BJ (cell line): ENCODE measurements around the gene TMEM18. TPM values are rescaled to one million over a fixed set of nuclear protein-coding genes. Genes with fewer than 3 reads are reported as not detected.

Experiments
- CTCF ChIA-PET: fragments of 350-600 bp; formaldehyde crosslinking; extraction: SDS; loops from one replicate; lab custom pipeline; 2021; ENCODE audit warnings: antibody characterized with exemption, inconsistent platforms; lab: Yijun Ruan, JAX
- POLR2A ChIA-PET: fragments of 300-600 bp; sonication (Branson Sonifier 250); formaldehyde crosslinking; extraction: SDS; loops from one replicate; lab custom pipeline; 2021; ENCODE audit warnings: antibody characterized with exemption; lab: Charles Lee
- DNase-seq: peaks from one replicate; pipeline ENCODE4 v3.0.0-alpha.2; 2011; ENCODE audit warnings: low read depth
- H3K27me3 ChIP-seq: 2 replicates; pipeline ENCODE4 v1.6.0; 2011; ENCODE audit warnings: low read length; ENCODE audit not compliant: control insufficient read depth, insufficient read depth
- H3K36me3 ChIP-seq: 2 replicates; pipeline ENCODE4 v1.5.1; 2011; ENCODE audit warnings: low read length; ENCODE audit not compliant: control insufficient read depth, insufficient read depth
- H3K4me3 ChIP-seq: 2 replicates; pipeline ENCODE4 v1.5.1; 2011; ENCODE audit warnings: low read depth, mild to moderate bottlenecking, control low read depth, low read length
- polyA plus RNA-seq: library from polyadenylated mRNA; depleted of rRNA; stranded (reverse); fragments of >200 nt; gene quantifications from 2 replicates; pipeline ENCODE4 v1.2.3, GENCODE V29; 2011
- TF ChIP-seq, protein P1 (sequence below): IDR thresholded peaks from 2 replicates; pipeline ENCODE4 v1.5.1; 2011; ENCODE audit warnings: low read depth, mild to moderate bottlenecking, control low read depth, inconsistent platforms, low read length, moderate library complexity; ENCODE audit not compliant: insufficient read depth

Gene TMEM18
- polyA plus RNA-seq, 1 experiment, result 17.9 TPM

DNA sequence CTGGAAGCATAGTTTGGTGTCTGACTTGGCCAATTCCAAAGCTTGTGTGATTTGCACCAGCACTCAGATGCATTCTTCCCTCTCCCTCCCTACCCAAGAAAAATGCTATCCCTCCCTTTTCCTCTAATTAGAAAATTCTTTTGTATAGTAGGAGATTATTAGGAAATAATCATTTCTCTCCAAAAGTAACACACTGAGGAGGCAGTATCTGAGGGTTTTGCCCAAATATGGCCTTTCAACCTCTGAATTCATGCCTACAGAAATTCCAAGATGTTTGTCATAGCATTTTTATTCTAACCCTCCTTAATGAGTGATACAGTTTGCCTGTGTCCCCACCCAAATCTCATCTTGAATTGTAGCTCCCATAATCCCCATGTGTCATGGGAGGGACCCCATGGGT lies 5.0 kb upstream of the TMEM18 start:
- no peaks in the 10 kb centered on the region for H3K36me3 ChIP-seq
- POLR2A ChIA-PET, result no interaction called here
- CTCF ChIA-PET, result interaction anchor here (1.7 kb wide), 1 partner anchor 33 kb away, joined by 4 read pairs; no protein-coding TSS in a partner anchor
- TF ChIP-seq, protein P1, sequence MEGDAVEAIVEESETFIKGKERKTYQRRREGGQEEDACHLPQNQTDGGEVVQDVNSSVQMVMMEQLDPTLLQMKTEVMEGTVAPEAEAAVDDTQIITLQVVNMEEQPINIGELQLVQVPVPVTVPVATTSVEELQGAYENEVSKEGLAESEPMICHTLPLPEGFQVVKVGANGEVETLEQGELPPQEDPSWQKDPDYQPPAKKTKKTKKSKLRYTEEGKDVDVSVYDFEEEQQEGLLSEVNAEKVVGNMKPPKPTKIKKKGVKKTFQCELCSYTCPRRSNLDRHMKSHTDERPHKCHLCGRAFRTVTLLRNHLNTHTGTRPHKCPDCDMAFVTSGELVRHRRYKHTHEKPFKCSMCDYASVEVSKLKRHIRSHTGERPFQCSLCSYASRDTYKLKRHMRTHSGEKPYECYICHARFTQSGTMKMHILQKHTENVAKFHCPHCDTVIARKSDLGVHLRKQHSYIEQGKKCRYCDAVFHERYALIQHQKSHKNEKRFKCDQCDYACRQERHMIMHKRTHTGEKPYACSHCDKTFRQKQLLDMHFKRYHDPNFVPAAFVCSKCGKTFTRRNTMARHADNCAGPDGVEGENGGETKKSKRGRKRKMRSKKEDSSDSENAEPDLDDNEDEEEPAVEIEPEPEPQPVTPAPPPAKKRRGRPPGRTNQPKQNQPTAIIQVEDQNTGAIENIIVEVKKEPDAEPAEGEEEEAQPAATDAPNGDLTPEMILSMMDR, result no peak
- DNase-seq, result no peak
- H3K27me3 ChIP-seq, result no peaks in the 10 kb centered on the region
- H3K4me3 ChIP-seq, result no peak overlapping the region

DNA sequence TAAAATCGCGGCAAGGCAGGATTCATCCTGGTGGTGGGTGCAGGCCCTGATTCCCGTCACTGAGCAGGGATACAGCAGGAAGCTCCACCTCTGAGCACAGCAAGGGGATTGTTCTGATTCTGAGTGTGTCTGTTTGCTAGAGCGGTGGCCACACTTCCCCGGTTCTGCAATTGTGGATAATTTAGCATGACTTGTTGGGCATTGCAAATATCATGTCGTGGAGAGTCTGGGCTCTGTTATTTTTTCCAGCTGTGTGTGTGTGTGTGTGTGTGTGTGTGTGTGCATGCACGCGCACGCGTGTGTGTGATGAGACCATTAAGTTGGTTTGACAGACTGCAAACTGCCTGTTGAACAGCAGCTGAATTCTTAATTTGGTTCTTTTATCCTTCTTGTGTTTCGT lies 4.1 kb upstream of the TMEM18 start:
- ChIA-PET POLR2A (no interaction called here), CTCF (no interaction called here)
- H3K4me3 ChIP-seq, result no peak overlapping the region
- no peaks in the 10 kb centered on the region for H3K27me3 ChIP-seq
- TF ChIP-seq, protein P1, result no peak
- DNase-seq, result no peak
- no peaks in the 10 kb centered on the region for H3K36me3 ChIP-seq

DNA sequence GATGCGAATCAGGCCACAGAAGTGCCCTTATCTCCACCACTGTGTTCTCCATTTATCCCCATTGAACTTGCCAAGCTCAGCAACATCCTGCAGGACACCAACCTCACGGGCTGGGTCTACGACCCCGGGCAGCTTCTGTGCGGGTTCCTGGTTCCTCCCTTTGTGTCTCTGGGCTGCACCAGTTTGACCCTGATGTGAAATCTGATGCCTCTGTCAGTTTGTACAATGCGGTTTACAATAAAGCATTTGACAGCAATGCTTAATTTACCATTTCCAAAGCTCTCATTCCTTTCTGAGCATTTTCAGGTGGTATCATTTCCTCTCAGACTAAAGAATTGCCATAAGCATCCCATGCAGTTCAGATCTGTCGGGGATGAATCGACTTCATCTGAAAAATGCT lies 3.3 kb upstream of the TMEM18 start:
- H3K27me3 ChIP-seq, result no peaks in the 10 kb centered on the region
- TF ChIP-seq, protein P1, result no peak
- no peaks in the 10 kb centered on the region for H3K36me3 ChIP-seq
- CTCF ChIA-PET, result no interaction called here
- H3K4me3 ChIP-seq, result no peak overlapping the region
- no peak for DNase-seq
- POLR2A ChIA-PET, result no interaction called here

DNA sequence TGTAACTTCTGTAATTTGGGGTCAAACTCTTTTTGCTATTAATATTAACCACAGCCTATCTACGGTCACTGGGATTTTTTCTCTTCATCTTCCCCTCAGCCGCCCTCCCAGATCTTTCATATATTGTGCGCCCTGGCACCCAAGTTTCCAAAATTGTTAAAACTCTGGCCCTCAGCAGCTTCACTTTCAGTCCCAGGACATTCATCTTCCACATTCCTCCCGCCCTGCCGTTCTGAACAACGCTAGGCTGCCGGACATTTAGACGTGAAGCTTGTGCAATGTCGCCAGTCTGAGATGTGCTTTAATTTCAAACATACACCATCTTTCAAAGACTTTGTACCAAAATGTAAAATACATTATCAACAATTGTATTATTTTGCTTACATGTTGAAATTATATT lies 1.8 kb upstream of the TMEM18 start:
- TF ChIP-seq, protein P1, result no peak
- POLR2A ChIA-PET, result no interaction called here
- Histone ChIP-seq H3K36me3 (no peaks in the 10 kb centered on the region), H3K4me3 (no peak overlapping the region), H3K27me3 (no peaks in the 10 kb centered on the region)
- CTCF ChIA-PET, result no interaction called here
- no peak for DNase-seq

DNA sequence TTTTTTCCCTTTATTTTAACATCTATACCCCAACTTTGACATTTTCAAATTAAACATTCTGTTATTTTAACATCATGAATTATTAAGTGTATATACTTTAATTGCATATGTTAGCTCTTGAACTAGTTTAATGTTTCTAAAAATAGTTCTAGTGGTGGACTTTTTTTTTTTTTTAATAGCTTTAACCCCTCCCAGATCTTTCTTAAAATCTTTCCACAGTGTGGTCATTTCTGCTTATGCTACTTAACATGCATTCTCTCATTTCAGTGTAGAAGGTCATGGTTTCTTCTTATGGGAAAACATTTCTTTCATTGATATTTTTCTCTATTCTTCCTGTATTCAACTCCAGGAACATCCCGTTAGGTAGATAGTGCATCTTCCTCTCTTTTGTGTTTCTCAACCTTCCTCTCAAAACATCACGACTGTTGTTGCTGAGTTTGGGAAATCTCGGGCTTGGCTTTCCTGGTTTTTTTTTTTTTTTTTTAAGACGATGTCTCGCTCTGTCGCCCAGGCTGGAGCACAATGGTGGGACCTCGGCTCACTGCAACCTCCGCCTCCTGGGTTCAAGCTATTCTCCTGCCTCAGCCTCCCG lies 849 bp upstream of the TMEM18 start:
- POLR2A ChIA-PET, result interaction anchor here (0.6 kb wide), 2 partner anchors 62 to 457 kb away, joined by 3 read pairs; no protein-coding TSS in a partner anchor
- no peaks in the 10 kb centered on the region for H3K27me3 ChIP-seq
- H3K36me3 ChIP-seq, result no peaks in the 10 kb centered on the region
- CTCF ChIA-PET, result no interaction called here
- TF ChIP-seq, protein P1, result no peak
- peak overlapping the region; percentile 93 for H3K4me3 ChIP-seq
- no peak for DNase-seq
